DOHH2 (cell line): ENCODE data around the gene CASP10.

ENCODE experiments used
- EZH2phosphoT487 ChIP-seq: fragments of 200-600 bp; sonication (generic); IDR thresholded peaks from 2 replicates; pipeline ENCODE4 v1.6.1; 2017; ENCODE audit warnings: borderline replicate concordance, mild to moderate bottlenecking, antibody characterized with exemption, low read length, moderate library complexity, mixed read lengths
- TF ChIP-seq, protein P1 (sequence below): fragments of 200-600 bp; sonication (generic); IDR thresholded peaks from one replicate; pipeline ENCODE4 v1.5.1; 2014; ENCODE audit warnings: antibody characterized with exemption, mild to moderate bottlenecking, low read depth, low read length; ENCODE audit not compliant: poor library complexity, severe bottlenecking

GRCh38 chr2:201151127-201151981 is 31.6 kb upstream of the CASP10 start:
- TF ChIP-seq, protein P1, sequence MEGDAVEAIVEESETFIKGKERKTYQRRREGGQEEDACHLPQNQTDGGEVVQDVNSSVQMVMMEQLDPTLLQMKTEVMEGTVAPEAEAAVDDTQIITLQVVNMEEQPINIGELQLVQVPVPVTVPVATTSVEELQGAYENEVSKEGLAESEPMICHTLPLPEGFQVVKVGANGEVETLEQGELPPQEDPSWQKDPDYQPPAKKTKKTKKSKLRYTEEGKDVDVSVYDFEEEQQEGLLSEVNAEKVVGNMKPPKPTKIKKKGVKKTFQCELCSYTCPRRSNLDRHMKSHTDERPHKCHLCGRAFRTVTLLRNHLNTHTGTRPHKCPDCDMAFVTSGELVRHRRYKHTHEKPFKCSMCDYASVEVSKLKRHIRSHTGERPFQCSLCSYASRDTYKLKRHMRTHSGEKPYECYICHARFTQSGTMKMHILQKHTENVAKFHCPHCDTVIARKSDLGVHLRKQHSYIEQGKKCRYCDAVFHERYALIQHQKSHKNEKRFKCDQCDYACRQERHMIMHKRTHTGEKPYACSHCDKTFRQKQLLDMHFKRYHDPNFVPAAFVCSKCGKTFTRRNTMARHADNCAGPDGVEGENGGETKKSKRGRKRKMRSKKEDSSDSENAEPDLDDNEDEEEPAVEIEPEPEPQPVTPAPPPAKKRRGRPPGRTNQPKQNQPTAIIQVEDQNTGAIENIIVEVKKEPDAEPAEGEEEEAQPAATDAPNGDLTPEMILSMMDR = no peak
- TF ChIP-seq EZH2phosphoT487 = no peak
